K562 (cell line): ENCODE data around the gene ACO2. TPM values are rescaled to one million over a fixed set of nuclear protein-coding genes. Genes with fewer than 3 reads are reported as not detected.
A peak's percentile ranks its signal among the peaks of the same experiment; 100 is the strongest.

Experiments
- ATF2 ChIP-seq: sonication (generic); formaldehyde crosslinking; IDR thresholded peaks from 2 replicates; pipeline ENCODE4 v1.8.1; 2022; ENCODE audit warnings: missing genetic modification reagents
- ETS1 ChIP-seq: conservative IDR thresholded peaks from 2 replicates; pipeline ENCODE4 v1.6.1; 2011; ENCODE audit warnings: low read depth, mild to moderate bottlenecking, low read length; ENCODE audit not compliant: control insufficient read depth
- GABPB1 ChIP-seq: sonication (generic); formaldehyde crosslinking; IDR thresholded peaks from 2 replicates; pipeline ENCODE4 v1.8.0; 2022; ENCODE audit warnings: mild to moderate bottlenecking, missing genetic modification reagents
- GTF2F1 ChIP-seq: IDR thresholded peaks from 2 replicates; pipeline ENCODE4 v1.6.1; 2011; ENCODE audit warnings: low read depth, low read length, improper control_type of control experiment
- HES1 ChIP-seq: fragments of 450-650 bp; IDR thresholded peaks from 2 replicates; pipeline ENCODE4 v1.6.1; 2016; ENCODE audit warnings: low read depth, mild to moderate bottlenecking, moderate library complexity
- JUND ChIP-seq, 2 experiments: IDR thresholded peaks; 2 replicates in 1 of 2; 3 replicates in 1 of 2; pipeline ENCODE4 v1.6.1; 2011; ENCODE audit warnings: borderline replicate concordance in 2 of 2, low read depth in 2 of 2, low read length in 2 of 2, improper control_type of control experiment in 1 of 2, missing biosample characterization in 1 of 2, missing genetic modification characterization in 1 of 2, missing genetic modification reagents in 1 of 2
- NR2C1 ChIP-seq, 2 experiments: fragments of 450-650 bp; IDR thresholded peaks; 2 replicates each; pipeline ENCODE4 v1.6.1; 2017; ENCODE audit warnings: mild to moderate bottlenecking in 2 of 2, antibody characterized with exemption in 1 of 2, inconsistent platforms in 1 of 2, missing compliant biosample characterization in 1 of 2, missing genetic modification characterization in 1 of 2
- NRF1 ChIP-seq, 2 experiments: fragments of 450-650 bp; IDR thresholded peaks in 1 of 2; conservative IDR thresholded peaks in 1 of 2; 2 replicates each; pipeline ENCODE4 v1.6.1; 2014; ENCODE audit warnings: mild to moderate bottlenecking in 2 of 2
- PHF8 ChIP-seq: fragments of 200-600 bp; sonication (generic); IDR thresholded peaks from 2 replicates; pipeline ENCODE4 v1.6.1; 2012; ENCODE audit warnings: mixed run types, mild to moderate bottlenecking, inconsistent platforms, low read length, moderate library complexity, borderline replicate concordance
- POLR2A ChIP-seq: fragments of 450-650 bp; conservative IDR thresholded peaks from 2 replicates; pipeline ENCODE4 v1.6.1; 2016
- POLR2G ChIP-seq: fragments of 200-400 bp; formaldehyde crosslinking; IDR thresholded peaks from 2 replicates; pipeline ENCODE4 v1.6.1; 2017; ENCODE audit warnings: low read depth, mild to moderate bottlenecking, antibody characterized with exemption, low read length, moderate library complexity
- VEZF1 ChIP-seq: fragments of 200-800 bp; sonication (Bioruptor generic); IDR thresholded peaks from 2 replicates; pipeline ENCODE4 v1.6.1; 2017; ENCODE audit warnings: missing genetic modification characterization, missing compliant biosample characterization
- ZNF511 ChIP-seq: sonication (generic); formaldehyde crosslinking; IDR thresholded peaks from 2 replicates; pipeline ENCODE4 v1.8.0; 2022; ENCODE audit warnings: mild to moderate bottlenecking, missing genetic modification reagents
- ZNF589 ChIP-seq: fragments of 200-800 bp; sonication (Bioruptor generic); IDR thresholded peaks from 2 replicates; pipeline ENCODE4 v1.6.1; 2016; ENCODE audit warnings: low read depth, missing genetic modification characterization, missing compliant biosample characterization
- ZNF79 ChIP-seq: fragments of 250-450 bp; sonication (Bioruptor Pico); IDR thresholded peaks from 2 replicates; pipeline ENCODE4 v1.4.0; 2020; ENCODE audit warnings: low read depth, mild to moderate bottlenecking, moderate library complexity
- polyA plus RNA-seq, 8 experiments: library from polyadenylated mRNA; depleted of rRNA in 4 of 8; stranded (reverse) in 5 of 8; unstranded in 3 of 8; fragments of >200 nt; fragmentation: Nextera tagmentation in 2 of 8; fragmentation: Illumina TruSeq in 1 of 8; extraction: Ambion mirVana in 2 of 8; extraction: Trizol in 1 of 8; gene quantifications; 2 replicates each; pipeline versions ENCODE4 v1.2.1 to v1.2.3, GENCODE V29; 2011 to 2014; ENCODE audit warnings: inconsistent platforms in 1 of 8, missing spikeins in 1 of 8
- total RNA-seq, 7 experiments: library from RNA; depleted of rRNA in 6 of 7; stranded (reverse); fragments of >200 nt in 6 of 7; fragmentation: Illumina TruSeq in 2 of 7; extraction: Trizol in 2 of 7; gene quantifications; 2 replicates each; pipeline versions ENCODE4 v1.2.1 to v1.2.3, GENCODE V29; 2011 to 2021; ENCODE audit warnings: low replicate concordance in 1 of 7

Gene ACO2
- total and polyA plus RNA-seq, 9 of the 15 experiments (the other 6 are each of a cell fraction or from before 2014, with no cell fraction given), result 16.2 to 119 (median 43.2) TPM

- TF ChIP-seq NRF1 (conservative IDR thresholded peaks at IDR 0.05 in 1 of 2, IDR thresholded peaks at IDR 0.05 in 1 of 2), result peak; percentile 96 to 97
- peak; percentile 35; the same call in 1 of the 2 replicates for TF ChIP-seq VEZF1 (CRISPR knock-in tag)
- no peak for TF ChIP-seq ZNF511 (CRISPR knock-in tag)
- TF ChIP-seq JUND (IDR thresholded peaks at IDR 0.05; ENCODE audit: borderline replicate concordance, low read depth, low read length), result peak; percentile 17; the same call in 1 of the 2 replicates
- no peak for TF ChIP-seq JUND (tag; IDR thresholded peaks at IDR 0.05; ENCODE audit: borderline replicate concordance, low read depth, low read length)
- TF ChIP-seq ZNF79 (CRISPR knock-in tag), result no peak
- TF ChIP-seq PHF8, result peak; percentile 28; the same call in 1 of the 2 replicates
- TF ChIP-seq ATF2 (CRISPR knock-in tag), result no peak
- TF ChIP-seq NR2C1 (IDR thresholded peaks at IDR 0.05), result no peak
- 0 out of 2 replicates have a peak, but pooled peaks have one; percentile 13 for TF ChIP-seq NR2C1 (tag; IDR thresholded peaks at IDR 0.05)
- 0 out of 2 replicates have a peak, but pooled peaks have one; percentile 29 for TF ChIP-seq ETS1
- no peak for TF ChIP-seq ZNF589 (CRISPR knock-in tag)
- no peak for TF ChIP-seq GTF2F1
- TF ChIP-seq HES1, result no peak
- no peak for TF ChIP-seq POLR2A
- 0 out of 2 replicates have a peak, but pooled peaks have one; percentile 41 for TF ChIP-seq GABPB1 (CRISPR knock-in tag)
- peak; percentile 53; the same call in 1 of the 2 replicates for TF ChIP-seq POLR2G
These were observed 24.4 kb upstream of the ACO2 start (continued) for GRCh38 chr22:41444360-41445128.
